ENCODE results near the gene DPP8.

DNA sequence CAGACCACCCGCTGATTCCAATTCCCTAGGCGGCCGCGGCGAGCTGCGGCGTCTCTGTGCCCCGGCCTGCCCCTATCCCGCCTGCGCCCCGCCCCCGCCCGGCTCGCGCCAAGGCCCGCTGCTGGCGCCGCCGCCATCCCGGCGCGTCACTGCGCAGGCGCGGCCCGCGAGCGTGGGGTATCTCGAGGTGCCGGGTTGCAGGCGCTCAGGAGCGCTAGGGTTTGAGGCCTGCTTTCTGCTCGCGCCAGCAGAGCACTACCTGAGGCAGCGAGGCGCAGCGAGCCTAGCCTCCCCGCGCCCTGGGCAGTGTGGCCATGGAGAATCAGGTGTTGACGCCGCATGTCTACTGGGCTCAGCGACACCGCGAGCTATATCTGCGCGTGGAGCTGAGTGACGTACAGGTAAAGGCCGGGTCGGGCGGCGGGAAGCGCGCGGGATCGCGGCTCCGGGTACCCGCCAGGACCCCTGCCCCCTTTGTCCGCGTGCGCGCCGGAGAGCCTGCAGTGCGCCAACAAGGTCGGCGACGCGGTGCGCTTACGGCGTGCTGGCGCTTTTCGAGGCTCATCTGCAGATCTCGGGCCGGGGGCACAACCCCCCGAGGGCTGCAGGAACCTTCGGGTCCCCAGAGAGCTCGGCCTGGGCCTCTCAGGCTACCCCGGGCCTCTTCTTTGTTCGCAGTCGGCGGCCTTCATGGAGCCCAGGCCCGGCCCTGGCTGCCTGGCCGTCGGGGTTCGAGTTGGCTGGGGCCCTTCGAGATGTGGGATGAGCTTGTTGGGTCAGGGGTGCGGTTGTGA is 13.0 kb upstream of the DPP8 start, which contains the start of gene HACD3:
- TF ChIP-seq, protein P1, sequence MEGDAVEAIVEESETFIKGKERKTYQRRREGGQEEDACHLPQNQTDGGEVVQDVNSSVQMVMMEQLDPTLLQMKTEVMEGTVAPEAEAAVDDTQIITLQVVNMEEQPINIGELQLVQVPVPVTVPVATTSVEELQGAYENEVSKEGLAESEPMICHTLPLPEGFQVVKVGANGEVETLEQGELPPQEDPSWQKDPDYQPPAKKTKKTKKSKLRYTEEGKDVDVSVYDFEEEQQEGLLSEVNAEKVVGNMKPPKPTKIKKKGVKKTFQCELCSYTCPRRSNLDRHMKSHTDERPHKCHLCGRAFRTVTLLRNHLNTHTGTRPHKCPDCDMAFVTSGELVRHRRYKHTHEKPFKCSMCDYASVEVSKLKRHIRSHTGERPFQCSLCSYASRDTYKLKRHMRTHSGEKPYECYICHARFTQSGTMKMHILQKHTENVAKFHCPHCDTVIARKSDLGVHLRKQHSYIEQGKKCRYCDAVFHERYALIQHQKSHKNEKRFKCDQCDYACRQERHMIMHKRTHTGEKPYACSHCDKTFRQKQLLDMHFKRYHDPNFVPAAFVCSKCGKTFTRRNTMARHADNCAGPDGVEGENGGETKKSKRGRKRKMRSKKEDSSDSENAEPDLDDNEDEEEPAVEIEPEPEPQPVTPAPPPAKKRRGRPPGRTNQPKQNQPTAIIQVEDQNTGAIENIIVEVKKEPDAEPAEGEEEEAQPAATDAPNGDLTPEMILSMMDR (IDR thresholded peaks at IDR 0.05) = no peak
- TF ChIP-seq POLR2A (IDR thresholded peaks at IDR 0.05) = no peak
